Stimulated activated CD8-positive, alpha-beta memory T cell treated with anti-CD3 and anti-CD28 coated beads, Interleukin-2, amount 100 ng/mL, for 48 hours (primary cell): ENCODE results near the gene KNSTRN.

Experiments
- DNase-seq, 2 donors: peaks; one replicate each; pipeline ENCODE4 v3.0.0-alpha.2; 2020; ENCODE audit warnings: low read depth in 2 of 2

KNSTRN gene

GRCh38 chr15:40382580-40383456, at the start of gene KNSTRN:
Gene KNSTRN (plus strand): TSS chr15:40382721. CDS start chr15:40382836, 115 bp downstream.
- peak; percentile 88 to 91 for DNase-seq

DNA sequence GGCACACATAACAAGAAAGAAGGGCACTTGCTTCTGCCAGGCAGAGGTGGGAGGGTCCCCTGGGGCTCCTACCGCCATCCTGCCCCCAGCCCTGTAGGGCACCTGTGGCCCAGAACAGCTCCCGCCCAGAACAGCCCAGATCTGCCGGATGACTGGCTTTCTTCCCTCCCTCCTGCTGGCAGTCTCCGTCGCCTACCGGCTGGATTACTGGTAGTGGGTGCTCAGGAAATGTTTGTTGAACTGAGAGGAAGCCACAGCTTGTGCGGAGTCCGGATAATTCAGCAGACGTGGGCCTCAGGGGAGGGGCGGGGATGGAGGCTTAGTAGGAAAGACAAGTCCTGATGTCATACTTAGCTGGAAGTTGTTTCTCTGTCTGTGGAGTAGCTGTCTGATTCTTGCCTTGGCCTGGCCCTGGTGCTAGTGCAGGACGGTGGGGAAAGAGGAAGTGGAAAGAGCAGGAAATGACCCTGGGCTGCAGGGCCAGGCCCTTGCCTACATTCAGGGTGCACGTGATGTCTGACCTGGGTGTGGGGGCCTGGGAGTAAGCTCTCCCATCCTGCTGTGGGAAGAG, 48.5 kb upstream of the KNSTRN start:
- no peak for DNase-seq

- no peak for DNase-seq
Measured at GRCh38 chr15:40334541-40334940, 48.0 kb upstream of the KNSTRN start.

DNA sequence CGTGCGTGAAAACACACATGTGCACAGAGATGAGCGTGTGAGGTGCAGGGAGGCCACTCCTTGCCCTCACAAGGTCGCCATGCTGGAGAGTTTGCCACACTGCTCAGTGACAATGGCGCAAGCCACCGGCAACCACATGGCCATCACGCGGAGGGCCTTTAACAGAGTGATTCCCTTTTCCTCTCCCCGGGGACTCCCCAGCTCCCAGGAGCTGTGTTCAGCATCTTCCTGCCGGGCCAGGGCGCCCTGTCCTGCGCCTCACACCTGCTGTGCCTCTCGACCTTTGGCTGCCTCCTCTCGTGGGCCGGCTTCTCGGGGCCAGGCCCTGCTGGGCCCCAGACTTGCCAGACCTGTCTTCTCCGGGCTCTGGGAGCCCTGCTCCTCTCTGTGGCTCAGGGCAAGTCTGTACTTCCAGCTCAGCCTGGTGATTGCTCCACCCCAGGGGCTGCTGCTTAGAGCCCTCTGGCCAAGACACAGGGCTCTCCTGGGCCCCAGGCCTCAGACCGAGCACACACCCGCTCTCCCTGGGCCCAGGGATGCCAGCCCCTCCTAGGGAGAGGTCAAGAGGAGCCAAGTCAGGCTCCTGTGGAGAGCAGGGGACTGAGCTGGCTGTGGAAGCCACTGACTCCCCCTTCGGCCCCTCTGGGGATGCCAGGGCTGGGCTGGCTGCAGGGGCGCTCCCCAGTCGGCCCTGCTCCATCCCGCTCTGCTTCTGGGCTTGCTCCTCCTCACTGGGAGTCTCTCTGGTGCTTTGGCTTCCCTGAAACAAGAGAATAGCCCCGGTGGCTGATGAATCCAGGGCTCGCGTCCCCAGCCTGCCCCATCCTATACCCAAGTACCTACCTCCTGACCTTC, 47.4 kb upstream of the KNSTRN start:
- DNase-seq: no peak

DNA sequence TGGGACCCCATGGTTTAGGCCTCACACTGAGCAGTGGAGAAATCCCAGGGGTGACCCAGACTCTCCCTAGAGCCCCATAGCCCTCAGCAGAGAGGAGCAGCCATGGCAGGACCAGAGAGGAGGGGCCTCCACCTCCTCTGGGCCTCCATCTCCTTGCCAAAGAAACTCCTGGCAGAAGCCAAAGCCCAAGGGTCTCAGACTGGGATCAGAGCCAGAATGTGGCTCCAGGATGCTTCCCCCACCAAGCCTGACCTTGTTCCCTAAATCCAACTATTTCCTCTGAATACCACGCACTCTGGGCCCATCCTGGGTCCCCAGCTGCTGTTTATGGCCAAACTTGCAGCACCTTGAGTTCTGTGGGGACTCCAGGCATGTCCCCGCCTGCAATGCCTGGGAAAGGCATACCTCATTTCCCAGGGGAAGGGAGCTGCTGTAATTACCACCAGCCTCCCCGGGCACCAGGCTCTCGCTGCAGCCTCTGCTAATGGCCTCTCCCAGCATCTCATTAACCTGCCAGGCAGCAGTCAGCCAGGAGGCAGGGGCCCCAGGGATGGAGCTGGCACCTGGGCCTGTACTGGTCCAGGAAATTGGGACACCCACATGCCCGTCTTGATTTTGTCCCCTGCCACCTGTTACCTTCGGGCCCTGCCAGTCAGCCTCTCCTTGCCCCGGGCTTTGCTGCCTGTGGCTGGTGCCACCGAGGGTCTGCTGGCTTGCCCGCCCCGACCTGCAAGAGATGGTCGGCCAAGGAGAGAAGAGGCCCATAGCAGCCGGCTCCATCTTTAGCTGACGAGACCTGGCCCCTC, 46.4 kb upstream of the KNSTRN start:
- no peak for DNase-seq

DNA sequence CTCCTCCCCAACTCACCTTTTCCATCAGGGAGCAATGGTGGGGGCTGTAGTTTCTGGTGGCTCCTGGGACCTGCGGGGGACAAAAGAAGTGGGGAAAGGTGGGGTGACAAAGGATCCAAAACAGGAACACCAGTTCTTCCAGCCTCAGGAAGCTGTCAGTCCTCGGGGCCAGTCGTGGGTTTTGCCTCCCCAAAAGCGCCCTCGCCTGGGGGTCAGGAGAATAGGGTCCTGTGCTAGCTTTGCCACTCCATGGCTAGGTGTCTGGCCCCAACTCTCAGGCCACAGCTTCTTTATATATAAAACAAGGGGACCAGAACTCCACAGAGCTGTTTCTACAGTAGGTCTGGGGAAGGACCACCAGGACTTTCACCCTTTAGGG, 45.8 kb upstream of the KNSTRN start:
- no peak for DNase-seq

DNA sequence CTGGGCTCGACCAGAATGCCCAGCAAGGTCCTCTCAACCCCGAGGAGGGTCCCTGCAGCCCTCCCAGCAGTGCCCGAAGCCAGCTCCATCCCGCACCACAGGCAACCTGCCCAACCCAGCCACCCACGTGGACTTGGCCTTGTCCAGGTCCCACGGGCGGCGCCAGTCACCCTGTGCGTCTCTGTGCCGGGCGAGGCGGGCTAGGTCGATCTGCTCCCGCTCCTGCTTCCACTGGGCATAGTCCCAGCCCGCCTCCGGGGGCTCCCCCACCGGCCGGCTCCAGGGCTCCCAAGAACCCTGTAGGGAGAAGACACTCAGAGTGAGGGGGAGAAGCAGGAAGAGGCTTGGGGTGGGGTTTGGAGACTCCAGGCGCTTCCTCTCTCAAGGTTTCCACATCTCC, 44.9 kb upstream of the KNSTRN start:
- no peak for DNase-seq

- peak; percentile 73 to 76 for DNase-seq
Measured at GRCh38 chr15:40338041-40338657, 44.4 kb upstream of the KNSTRN start.

- DNase-seq: no peak
Measured at GRCh38 chr15:40338921-40339620, 43.5 kb upstream of the KNSTRN start.

GRCh38 chr15:40339621-40339945, 42.9 kb upstream of the KNSTRN start:
- no peak for DNase-seq

DNA sequence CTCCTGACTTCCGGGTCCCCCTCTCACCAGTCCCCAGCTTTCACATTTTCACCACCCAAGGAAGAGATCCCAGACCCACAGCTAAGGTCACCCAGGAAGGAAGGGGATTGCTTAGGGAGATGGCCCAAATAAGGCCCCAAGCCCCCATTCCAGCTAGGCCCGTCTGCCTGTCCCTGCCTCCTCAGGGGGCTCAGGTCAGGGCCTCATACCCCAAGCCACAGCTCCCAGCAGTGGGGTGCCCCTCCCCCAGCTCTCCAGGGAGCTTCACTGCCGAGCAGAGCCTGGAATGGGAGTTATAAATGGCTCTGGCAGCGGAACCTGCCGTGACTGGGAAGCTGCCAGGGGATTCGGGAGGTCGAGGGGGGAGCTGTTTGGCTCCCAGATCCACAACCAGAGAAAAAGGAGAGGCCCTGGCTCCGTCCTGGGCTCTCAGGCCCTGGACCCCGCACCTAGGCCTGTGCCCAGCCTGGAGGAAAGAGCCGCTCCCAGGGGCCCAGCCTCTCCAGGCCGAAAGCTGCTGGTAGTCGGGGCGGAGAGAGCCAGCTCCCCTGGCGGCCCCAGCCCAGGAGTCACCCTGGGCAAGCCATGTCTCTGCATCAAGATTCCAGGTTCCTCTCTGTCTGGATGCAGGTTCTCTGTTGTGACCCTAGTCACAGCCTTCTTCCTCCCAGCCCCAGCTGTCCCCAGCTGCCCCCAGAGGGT, 42.3 kb upstream of the KNSTRN start:
- DNase-seq: no peak

- no peak for DNase-seq
Measured at GRCh38 chr15:40340740-40341400, 41.7 kb upstream of the KNSTRN start, which contains the start of gene CCDC9B. Gene CCDC9B (minus strand): TSS chr15:40340939. CDS start chr15:40340819, 120 bp downstream.

DNA sequence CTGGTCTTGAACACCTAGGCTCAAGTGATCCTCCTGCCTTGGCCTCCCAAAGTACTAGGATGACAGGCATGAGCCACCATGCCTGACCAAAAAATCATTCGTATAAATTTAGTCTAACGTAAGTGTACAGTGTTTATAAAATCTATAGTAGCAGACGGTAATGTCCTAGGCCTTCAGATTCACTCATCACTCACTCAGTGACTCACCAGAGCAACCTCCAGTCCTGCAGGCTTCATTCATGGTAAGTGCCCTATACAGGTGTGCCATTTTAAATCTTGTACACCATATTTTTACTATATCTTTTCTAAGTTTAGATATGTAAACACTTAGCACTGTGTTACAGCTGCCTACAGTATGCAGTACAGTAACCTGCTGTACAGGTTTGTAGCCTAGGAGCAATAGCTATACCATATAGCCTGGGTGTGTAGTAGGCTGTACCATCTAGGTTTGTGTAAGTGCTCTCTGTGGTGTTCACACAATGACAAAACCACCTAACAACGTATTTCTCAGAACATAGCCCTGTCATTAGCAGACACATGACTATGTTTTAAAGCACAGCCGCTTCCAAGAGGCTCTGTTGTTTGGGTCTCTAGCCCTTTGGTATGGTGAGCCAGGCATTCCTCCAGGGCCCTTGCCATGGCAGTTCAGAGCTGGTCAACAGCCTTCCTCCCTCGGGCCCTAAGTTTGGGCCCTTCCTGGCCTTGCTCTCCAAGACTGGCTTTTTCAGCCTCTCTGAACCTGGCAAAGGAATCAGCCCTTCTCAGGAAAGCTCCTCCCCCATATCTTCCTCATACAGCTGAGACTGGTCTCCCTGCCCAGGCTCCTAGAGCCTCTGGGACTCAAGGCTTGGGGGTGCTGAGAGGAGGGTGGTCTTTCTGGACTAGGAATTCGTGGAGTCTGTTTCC, 39.9 kb upstream of the KNSTRN start:
- no peak for DNase-seq

GRCh38 chr15:40343512-40343911, 39.0 kb upstream of the KNSTRN start:
- no peak for DNase-seq

DNA sequence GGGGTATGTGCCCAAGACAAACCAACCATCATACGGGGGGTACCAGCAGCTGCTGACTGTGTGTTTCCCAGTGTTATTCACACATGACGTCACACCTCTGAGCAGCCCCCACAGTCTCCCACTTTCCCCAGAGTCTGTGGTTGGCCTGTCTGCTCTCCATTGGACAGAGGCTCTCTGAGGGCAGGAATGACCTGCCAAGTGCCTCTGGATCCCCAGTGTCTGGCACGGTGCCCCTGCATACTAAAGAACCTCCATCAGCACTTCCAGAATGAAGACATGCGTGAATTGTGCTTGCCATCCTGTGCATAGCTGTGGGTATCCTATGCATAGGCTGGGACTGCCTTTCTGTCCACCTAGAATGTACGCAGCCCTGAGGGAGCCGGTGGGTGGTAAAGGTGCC, 38.3 kb upstream of the KNSTRN start:
- DNase-seq: no peak

GRCh38 chr15:40344631-40345120, 37.8 kb upstream of the KNSTRN start:
- peak; percentile 49 to 51 for DNase-seq

DNA sequence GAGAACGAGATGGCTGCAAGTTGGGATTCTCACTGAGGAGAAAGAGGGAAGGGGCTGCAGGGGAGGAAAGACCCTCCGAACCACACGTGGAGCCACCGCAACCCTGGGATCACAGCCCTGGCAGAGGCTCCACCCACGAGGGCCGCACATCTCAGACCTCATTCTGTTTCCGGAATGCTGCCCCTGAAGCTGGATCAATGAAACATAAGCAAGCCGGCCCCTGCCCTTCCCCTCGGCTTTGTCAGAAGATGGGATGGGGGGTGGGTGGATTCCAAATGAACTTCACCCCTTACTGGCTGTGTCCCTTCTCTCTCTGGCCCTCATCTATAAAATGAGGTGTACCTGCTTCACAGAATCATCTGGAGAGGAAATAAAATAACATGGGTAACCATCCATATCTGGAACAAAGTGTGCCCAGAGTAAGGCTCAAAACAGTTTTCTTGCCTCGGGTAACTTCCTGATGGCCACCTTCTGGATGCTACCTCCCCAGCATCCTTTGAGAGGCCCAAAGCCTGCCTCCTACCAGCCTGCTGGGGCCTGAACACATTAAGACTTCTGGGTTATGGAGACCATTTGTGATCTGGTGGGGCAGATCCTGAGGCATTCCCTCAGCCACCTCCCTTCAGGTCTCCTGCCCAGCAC, 37.2 kb upstream of the KNSTRN start:
- no peak for DNase-seq
